ENCODE measurements around the gene DGLUCY. TPM values are rescaled to one million over a fixed set of nuclear protein-coding genes. Genes with fewer than 3 reads are reported as not detected.

Gene DGLUCY
- total and polyA plus RNA-seq, 2 of the 13 experiments (the other 11 are each of a cell fraction or from before 2014, with no cell fraction given), result 14.8 to 36.3 TPM

GRCh38 chr14:91204657-91205056 lies 90.8 kb downstream of the DGLUCY start:
- CTCF ChIA-PET (ENCODE audit: low intra/inter-chr PET ratio, low total read pairs), result no interaction called here
- H3K79me2 ChIP-seq (ENCODE audit: insufficient read depth, low read length), result no peaks in the 10 kb centered on the region
- H2AFZ ChIP-seq (ENCODE audit: low read length), result no peak overlapping the region
- POLR2A ChIA-PET, result no interaction called here
- H3K9ac ChIP-seq (ENCODE audit: insufficient read depth, low read depth, low read length), result no peak overlapping the region
- WGBS (ENCODE audit: low lambda C conversion rate), result 100% methylated on average over 1 of the region's 14 CpGs
- FAIRE-seq, result no peak
- H3K27ac ChIP-seq (ENCODE audit: extremely low read length, insufficient read depth, low read length), result no peak overlapping the region
- TF ChIP-seq POLR2G (IDR thresholded peaks at IDR 0.05; ENCODE audit: low read depth, low read length) (no peak), GPN1 (CRISPR knock-in tag; IDR thresholded peaks at IDR 0.05; ENCODE audit: borderline replicate concordance) (no peak), ZNF512 (CRISPR knock-in tag; IDR thresholded peaks at IDR 0.05) (no peak), JDP2 (CRISPR knock-in tag; IDR thresholded peaks at IDR 0.05; ENCODE audit: borderline replicate concordance) (no peak), ZHX2 (IDR thresholded peaks at IDR 0.05; ENCODE audit: low read depth) (no peak), ZHX2 (CRISPR knock-in tag; IDR thresholded peaks at IDR 0.05; ENCODE audit: borderline replicate concordance) (no peak)
- BruUV-seq (replicated peaks), result no TSS peak
- H3K4me3 ChIP-seq (replicated peaks in 1 of 3; ENCODE audit: insufficient read depth in 1 of 3, low read depth in 2 of 3, low read length in 3 of 3), result no peak overlapping the region
- H3K36me3 ChIP-seq (replicated peaks in 1 of 2; ENCODE audit: control insufficient read depth in 1 of 2, insufficient read depth in 2 of 2, low read length in 2 of 2), result peaks cover 7 to 49% of the 10 kb centered on the region in 2 experiments
- intact Hi-C loops (cut with micrococcal nuclease; ENCODE audit: unreplicated experiment), result no loop called here
- no peaks in the 10 kb centered on the region for H4K20me1 ChIP-seq (ENCODE audit: insufficient read depth, low read length)
- H3K4me1 ChIP-seq (ENCODE audit: insufficient read depth, low read length), result no peaks in the 10 kb centered on the region
- in situ Hi-C loops (cut with HindIII; ENCODE audit: extremely low pct_ligation_motif_present, low pct_unique_long_range_greater_than_20kb), result no loop called here
- no peaks in the 10 kb centered on the region for H3K27me3 ChIP-seq (ENCODE audit: control insufficient read depth in 1 of 2, insufficient read depth in 2 of 2, low read length in 2 of 2)
- DNase-seq (ENCODE audit: low spot score), result no peak
- no peak overlapping the region for H3K4me2 ChIP-seq (ENCODE audit: low read depth, low read length)
- ATAC-seq, result no peak
- peaks cover 6% of the 10 kb centered on the region; the same call in 1 of the 2 replicates for H3K9me3 ChIP-seq (ENCODE audit: low read length)

Data from HepG2 (cell line).